GM12801 (cell line): Measurements from ENCODE around the gene SHC3.

Experiments
- CTCF ChIP-seq: IDR thresholded peaks from one replicate; pipeline ENCODE4 v1.5.1; 2011; ENCODE audit warnings: control low read depth; ENCODE audit not compliant: insufficient read length; ENCODE audit errors: extremely low read depth

Gene SHC3

GRCh38 chr9:88994469-88995199 is 184.0 kb downstream of the SHC3 start:
- no peak for TF ChIP-seq CTCF

GRCh38 chr9:88993871-88994460 is 184.7 kb downstream of the SHC3 start:
- no peak for TF ChIP-seq CTCF

- no peak for TF ChIP-seq CTCF
These were observed 185.3 kb downstream of the SHC3 start for GRCh38 chr9:88993327-88993726.

- no peak for TF ChIP-seq CTCF
These were observed 186.1 kb downstream of the SHC3 start for GRCh38 chr9:88992556-88992955.

- TF ChIP-seq CTCF = no peak
These were observed 187.3 kb downstream of the SHC3 start, which contains the start of gene S1PR3 for GRCh38 chr9:88991066-88992034. TSS of gene S1PR3 (plus strand) at chr9:88991468. CDS start at chr9:89001201, 9,733 bp downstream.

GRCh38 chr9:88990729-88991065 is 187.9 kb downstream of the SHC3 start:
- no peak for TF ChIP-seq CTCF

- no peak for TF ChIP-seq CTCF
These were observed 188.4 kb downstream of the SHC3 start for GRCh38 chr9:88990041-88990728.
